ENCODE results near the gene VIL1. TPM values are rescaled to one million over a fixed set of nuclear protein-coding genes. Genes with fewer than 3 reads are reported as not detected.

Gene VIL1
- total and polyA plus RNA-seq, 2 of the 8 experiments (the other 6 are each of a cell fraction or from before 2014, with no cell fraction given) = 6.2 to 7.0 TPM

DNA sequence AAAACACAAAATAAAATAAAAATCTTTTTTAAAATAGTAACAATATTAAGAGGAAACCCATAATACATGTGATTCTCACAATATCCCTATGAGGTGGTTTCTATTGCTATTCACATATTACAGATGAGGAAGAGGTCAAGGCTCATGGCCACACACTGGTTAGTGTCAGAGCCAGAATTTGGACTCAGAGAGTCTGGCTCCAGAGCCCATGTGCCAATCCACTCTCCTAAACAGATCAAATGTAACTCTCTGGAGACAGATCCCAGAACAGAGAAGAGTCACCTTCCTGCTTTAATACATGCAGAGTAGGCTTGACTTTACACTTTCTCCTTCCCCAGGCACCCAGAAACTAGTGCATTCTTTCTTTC lies 47.0 kb upstream of the VIL1 start (continued):
- no peak for TF ChIP-seq RNF2 (IDR thresholded peaks at IDR 0.05; ENCODE audit: borderline replicate concordance, low read depth, low read length, missing control alignments, poor library complexity, severe bottlenecking)
- TF ChIP-seq KDM5A (IDR thresholded peaks at IDR 0.05; ENCODE audit: low read length) = no peak
- no peak for TF ChIP-seq SP2 (IDR thresholded peaks at IDR 0.05; ENCODE audit: low read length)
- TF ChIP-seq CBX5 (IDR thresholded peaks at IDR 0.05; ENCODE audit: low read depth, low read length) = no peak
